GM18873 (cell line): ENCODE measurements around the gene CAP2.
"Not testable (repeated sequence)": the region's sequence is repeated elsewhere in the genome, so short reads cannot be mapped to it uniquely, and the experiment has no call there.

Source experiments
- ATAC-seq: cut with Tn5 transposase; IDR thresholded peaks from one replicate; pipeline ENCODE4 v1.9.1; 2021; ENCODE audit warnings: mild to moderate bottlenecking, moderate library complexity, moderate number of reproducible peaks; ENCODE audit not compliant: unreplicated experiment, low FRiP score

Gene CAP2

DNA sequence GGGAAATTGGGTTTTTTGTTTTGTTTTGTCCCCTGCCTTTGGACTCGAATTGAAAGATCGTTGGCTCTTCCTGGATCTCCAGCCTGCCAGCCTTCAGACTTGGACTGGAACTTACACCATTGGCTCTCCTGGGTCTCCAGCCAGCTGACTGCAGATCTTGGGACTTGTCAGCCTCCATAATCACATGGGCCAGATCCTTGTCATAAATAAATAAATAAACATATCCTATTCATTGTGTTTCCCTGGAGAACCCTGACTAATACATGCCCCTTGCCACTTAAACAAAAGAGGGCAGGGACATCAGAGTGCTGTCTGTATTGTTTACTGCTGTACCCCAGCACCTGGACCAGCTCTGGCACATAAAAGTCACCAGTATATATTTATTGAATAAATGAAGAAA, 101.5 kb downstream of the CAP2 start:
- ATAC-seq, result no peak

DNA sequence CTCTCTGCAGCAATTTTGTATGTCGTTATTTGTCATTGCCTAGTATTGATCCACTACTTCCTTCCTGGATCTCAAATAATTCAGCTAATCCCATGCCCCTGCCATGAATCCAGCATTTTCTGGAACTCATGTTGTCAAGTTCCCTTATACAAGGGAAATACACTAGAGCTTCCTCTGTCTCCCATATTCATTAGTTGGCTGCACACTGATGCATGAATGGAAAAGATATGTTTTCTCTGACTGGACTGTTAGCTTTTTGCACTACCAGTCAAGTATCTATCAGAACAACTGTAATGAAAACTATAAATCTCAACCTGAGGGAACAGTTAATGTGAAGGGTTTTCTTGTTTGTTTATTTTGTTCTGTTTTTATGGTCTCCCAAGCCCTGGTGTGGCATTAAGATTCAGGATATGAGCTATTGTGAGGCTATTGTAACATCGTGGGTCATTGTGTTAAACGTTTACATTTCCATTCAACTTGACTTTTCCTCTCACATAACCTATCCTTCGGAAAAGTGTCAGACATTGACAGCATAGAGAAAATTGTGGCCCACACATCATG, 104.2 kb downstream of the CAP2 start:
- no peak for ATAC-seq

DNA sequence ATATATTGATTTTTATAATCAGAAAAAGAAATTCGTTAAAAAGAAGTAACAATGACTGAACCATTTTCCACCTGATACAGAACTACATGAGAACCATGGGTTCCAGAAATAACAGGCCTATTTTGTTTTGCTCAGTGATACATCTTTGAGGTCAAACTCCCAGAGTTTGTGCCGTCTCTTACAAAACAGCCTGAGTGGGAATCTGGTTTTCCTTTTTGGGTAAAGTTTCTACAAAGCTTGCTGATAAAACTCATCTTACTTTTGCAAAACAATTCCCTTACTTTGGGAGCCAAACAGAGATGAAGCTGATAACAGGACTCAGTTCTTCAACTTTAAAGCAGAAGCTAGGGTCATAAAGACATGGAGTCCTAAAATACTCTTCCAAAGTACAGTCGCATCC, 108.0 kb downstream of the CAP2 start:
- ATAC-seq, result no peak

DNA sequence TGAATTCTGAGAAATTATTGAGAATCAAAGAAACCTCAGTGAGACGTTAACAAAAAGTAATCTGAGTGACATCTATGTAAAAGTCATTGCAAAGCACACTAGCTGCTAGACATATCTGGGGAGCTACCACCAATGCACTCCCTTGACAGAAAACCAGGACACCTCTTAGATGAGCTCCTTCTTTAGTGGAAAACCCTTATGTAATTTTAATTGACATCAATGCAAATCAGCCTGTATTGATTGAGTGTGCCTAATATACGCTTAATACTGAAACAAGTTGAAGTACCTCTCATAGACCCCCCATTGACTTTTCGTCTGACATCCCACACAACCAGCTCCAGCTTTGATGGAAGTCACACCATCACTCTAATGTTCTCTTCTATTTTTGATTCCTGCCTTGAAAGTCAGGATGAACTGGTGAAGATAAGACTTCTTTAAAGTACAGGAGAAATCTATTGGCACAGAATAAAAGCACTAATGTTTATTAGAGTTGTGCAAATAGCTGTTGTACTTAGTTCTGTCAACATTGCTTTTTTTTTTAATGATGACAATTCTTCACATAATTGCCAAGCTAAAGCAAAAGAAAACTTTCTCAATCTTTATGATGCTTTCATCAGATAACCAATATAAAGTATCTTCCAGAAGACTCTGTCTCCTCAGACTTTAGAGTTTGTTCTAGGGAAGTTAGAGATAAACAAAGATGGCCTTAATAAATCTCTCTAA, 108.7 kb downstream of the CAP2 start:
- ATAC-seq, result no peak

DNA sequence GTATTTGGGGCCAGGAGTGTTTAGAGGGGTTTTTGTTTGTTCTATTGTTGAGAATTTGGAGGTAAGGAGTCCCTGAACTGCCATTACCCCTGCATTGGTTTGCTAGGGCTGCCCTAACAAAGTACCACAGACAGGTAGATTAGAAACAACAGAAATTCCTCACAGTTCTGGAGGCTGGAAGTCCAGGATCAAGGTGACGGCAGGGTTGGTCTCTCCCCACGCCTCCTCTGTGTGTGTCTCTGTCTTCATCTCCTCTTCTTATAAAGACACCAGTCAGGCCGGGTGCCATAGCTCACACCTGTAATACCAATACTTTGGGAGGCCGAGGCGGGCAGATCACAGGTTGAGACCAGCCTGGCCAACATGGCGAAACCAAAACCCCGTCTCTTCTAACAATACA, 109.7 kb downstream of the CAP2 start:
- no peak for ATAC-seq

DNA sequence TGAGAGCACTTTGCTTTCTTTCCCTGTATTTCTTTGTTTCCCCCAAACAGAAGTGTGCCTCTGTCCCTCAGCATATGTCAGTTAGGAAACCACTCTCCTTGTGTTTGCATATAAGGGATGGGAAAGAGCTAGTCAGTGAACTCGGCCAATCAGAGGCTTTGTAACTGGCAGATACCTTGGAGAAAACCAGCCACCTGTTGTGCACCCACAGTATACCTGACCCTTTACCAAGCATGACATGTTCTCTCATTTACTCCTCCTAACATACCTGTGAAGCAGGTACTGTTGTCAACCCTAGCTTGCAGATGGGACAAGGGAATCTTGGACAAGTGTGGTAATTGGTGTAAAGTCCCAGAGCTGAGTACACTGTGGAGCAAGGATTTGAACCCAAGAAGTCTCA, 110.6 kb downstream of the CAP2 start:
- ATAC-seq, result no peak

DNA sequence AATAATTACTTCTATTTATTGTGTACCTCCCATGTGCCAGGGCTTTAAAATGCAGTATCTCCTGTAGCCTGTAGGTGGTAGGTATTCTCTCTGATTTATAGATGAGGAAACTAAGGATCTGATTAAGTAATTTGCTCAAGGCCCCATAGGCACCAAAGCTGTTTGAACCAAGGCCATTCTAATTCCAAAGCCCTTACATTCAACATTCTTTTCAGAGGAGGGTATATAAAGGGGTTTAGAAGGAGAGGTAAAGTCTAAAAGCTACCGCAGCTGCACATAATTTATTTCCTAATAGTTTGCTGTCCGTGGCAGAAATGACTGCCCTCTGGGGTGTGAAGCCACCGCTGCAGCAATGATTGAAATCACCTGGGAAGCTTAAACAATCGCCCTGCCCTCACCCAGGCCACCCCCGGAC, 111.7 kb downstream of the CAP2 start:
- ATAC-seq, result no peak

DNA sequence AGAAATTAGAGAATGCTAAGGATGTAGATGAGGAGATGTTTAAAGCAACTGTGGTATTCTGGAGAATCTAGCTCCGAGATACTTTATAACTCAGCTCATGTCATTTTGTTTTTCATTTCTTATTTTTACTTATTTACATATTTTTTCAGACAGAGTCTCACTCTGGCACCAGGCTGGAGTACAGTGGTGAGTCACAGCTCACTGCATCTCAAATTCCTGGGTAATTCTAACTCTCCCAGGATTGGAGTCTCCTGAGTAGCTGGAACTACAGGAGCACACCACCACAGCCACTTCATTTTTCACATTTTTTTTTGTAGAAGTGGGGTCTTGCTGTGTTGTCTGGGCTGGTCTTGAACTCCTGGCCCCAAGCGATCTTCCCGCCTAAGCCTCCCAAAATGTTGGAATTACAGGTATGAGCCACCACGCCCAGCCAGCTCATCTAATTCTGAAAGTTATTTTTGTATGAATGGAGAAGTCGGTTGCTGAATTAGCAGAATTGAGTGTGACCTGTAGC, 112.4 kb downstream of the CAP2 start:
- ATAC-seq, result no peak

DNA sequence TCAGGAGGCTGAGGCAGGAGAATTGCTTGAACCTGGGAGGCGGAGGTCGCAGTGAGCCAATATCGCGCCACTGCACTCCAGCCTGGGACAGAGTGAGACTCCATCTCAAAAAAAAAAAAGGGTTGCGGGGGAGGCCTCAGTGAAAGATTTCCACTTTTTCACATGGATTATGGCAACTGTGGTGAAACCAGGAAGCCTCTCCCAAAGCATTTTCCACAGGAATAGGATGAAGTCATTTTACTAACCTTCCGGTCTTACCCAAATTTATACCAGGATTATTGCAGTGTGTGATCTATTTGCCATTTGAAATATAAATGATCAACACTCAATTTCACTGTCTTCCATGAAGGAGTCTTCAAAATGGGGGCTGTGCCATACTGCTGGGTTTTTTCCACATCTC, 113.1 kb downstream of the CAP2 start:
- ATAC-seq, result no peak

DNA sequence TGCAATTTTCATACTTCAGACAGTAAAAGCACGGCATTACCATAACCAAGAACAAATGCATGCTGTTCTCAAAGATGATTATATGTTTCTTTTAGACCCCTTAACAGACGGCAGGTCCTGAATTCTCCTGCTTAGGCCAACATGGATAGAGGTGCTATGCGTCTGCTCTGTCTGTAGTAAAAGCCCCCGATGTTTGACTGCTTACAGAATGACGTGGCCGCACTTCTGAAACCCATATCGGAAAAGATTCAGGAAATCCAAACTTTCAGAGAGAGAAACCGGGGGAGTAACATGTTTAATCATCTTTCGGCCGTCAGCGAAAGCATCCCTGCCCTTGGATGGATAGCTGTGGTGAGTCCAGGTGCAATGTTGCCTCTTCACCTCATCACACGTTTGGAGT, 113.6 kb downstream of the CAP2 start:
- ATAC-seq, result no peak

DNA sequence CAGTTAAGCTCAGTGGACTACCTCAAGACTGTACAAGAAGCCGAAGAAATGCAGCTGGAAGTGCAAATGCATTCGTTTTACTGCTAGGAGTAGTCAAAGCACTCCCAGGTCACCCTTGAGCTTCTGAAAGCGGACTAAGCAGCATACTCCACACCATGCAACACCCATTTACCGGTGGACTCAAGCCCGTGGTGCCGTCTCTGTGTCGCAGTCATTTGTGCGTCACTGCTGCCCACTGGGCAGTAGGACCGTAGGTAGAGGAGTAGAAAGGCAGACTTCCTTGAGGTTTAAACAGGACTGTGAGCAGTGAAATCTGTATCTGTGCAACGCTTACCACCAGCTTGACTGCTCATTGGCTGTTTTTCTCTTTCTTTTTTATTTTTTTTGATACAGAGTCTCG, 117.7 kb downstream of the CAP2 start:
- no peak for ATAC-seq

DNA sequence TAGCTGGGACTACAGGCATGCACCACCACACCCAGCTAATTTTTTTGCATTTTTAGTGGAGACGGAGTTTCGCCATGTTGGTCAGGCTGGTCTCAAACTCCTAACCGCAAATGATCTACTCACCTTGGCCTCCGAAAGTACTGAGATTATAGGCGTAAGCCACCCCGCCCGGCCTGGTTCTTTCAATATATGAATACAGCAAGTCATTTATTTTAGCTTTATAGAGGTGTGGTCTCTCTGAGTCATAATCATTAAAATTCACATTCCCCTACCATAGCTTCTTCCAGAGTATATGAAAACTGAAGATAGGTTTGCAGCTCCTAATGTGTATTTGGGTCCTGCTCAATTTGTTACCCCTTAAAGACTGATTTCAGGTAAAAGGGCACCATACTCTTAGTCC, 118.2 kb downstream of the CAP2 start:
- no peak for ATAC-seq

DNA sequence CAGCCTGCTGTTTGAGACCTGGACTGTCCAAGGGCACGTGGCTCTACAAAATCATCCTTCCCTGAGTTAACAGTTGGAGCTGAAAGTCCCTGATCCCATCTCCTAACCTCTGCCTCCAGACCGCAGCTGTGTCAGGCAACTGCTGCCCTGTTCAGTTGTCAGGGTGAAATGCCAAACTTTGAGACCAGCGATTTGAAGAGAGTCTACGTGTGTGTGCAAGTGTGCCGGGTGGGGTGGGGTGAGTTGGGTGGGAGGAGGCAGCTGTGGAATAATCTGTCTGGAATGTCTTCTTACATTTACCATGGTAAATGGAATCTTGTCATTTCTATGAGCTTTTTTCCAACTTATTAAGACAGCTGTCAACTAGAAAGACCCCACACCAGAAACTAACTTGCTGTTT, 125.7 kb downstream of the CAP2 start:
- no peak for ATAC-seq

DNA sequence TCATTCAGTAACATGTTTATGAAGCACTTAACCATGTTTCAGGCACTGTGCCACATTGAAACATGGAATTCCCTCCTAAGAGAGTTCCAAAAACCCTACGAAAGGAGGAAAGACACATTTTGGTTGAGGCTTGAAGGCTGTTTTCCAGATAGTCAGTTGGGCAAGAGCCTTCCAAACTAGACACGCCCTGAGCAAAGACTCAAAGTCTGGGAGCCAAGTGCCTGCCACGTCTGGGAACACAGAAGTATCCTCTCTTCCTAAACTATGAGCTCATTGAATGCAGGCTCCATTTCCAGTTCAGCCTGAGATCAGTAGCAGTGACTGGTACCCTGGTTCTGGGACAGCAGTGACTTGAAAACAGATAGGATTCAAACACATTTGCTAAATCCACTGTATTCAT, 132.2 kb downstream of the CAP2 start:
- ATAC-seq, result no peak

DNA sequence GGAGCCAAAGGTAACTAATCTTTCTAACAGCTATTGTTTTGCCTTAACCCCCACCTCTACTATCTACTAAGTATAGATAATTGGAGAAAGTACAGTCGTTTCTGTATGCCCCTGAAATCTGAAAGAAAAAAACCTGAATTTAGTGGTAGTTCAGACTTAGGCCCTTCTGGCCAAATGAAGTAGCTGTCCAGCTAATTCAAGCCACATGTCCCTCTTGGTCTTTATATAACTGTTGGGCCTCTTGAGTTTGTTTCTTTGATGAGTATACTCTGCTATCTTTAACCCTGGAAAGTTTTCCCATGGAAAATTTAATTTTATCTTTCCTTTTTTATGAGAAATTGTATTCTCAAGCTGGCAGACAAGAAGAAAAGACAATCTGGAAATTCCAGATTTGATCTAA, 133.7 kb downstream of the CAP2 start:
- ATAC-seq, result no peak

DNA sequence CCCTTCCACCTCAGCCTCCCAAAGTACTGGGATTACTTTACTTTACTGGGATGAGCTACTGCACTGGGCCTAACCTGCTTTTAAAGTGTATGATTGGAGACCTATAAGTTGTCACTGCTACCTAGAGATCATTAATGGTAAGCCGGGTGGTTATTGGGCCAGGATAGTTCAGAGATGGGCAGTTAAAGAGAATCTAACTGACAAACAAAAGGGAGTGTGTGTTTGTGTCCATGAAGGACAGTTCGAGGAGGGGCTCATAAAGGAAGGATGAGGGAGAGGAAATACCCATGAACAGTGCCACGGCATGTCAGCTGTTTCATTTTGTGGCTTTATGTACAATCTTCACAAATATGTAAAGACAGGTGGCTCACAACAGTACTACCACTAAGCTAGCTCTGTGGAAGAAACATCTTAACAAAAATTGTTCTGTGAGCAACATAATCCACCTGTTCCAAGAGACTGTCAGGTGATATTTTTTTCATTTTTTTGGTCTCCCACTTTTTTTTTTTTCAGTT, 137.0 kb downstream of the CAP2 start:
- ATAC-seq, result no peak

DNA sequence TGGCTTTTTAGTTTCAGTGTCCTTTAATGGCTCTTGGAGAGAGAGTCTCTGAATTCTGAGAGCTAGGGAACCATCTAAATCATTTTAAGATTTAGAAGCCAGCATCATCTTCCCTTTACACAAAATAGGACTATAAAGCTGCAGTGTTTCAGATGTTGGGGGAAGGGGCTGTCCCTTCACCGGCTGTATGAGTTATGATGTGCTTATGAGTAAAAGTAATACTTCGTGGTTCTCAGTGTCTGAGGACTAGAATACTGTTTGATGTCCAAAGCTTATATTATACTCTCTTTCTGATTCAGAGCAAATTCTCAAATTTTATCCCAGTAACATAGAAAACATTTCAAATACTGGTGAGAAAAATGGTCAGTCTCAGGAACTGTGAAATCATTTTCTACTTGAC, 143.2 kb downstream of the CAP2 start:
- no peak for ATAC-seq

DNA sequence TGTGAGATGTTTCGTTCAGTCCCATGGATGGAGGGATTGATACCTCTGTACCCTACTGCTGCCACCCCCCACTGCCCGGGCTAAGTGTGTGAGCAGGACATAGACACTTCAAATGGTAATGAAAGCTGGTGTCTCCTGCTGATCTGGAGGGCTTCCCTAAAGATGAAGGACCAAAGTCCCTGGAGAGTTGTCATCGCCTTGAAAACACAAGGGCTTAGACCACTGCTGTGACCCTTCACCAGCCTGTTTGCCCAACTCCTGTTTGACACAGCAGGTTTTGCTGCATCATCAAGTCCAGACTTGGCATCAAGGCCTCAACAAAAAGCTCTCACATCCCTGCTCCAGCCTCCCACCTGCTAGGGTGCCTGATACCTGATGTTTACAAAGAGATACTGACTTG, 148.8 kb downstream of the CAP2 start:
- ATAC-seq, result no peak

DNA sequence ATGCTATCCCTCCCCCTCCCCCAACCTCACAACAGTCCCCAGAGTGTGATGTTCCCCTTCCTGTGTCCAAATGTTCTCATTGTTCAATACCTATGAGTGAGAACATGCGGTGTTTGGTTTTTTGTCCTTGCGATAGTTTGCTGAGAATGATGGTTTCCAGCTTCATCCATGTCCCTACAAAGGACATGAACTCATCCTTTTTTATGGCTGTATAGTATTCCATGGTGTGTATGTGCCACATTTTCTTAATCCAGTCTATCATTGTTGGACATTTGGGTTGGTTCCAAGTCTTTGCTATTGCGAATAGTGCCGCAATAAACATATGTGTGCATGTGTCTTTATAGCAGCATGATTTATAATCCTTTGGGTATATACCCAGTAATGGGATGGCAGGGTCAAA, 152.3 kb downstream of the CAP2 start:
- ATAC-seq, result not testable (repeated sequence)

DNA sequence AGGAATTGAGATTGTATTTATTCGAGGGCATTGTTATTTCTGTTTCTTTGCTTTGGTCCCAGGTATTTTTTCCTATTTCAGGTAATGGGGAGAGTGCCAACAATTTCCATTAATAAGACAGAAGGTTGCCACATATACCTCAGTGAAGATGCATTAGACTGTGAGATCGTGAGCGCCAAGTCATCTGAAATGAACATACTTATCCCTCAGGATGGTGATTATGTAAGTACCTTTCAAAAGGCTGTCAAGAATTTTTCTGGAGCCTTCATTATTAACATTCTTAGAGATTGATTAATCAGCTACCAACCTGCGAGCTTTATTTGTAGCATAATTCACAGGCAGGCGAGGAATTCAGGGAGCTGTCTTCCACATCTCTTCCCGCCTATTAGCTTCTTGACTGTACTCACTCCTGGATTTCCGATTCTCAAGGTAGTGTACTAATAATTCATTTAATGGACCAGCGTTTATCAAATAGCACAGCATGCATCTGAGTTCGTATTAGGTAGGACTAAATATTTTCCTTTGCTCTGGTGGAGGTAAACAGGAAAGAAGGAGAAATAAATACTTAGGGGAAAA, 158.1 kb downstream of the CAP2 start:
- ATAC-seq, result no peak

DNA sequence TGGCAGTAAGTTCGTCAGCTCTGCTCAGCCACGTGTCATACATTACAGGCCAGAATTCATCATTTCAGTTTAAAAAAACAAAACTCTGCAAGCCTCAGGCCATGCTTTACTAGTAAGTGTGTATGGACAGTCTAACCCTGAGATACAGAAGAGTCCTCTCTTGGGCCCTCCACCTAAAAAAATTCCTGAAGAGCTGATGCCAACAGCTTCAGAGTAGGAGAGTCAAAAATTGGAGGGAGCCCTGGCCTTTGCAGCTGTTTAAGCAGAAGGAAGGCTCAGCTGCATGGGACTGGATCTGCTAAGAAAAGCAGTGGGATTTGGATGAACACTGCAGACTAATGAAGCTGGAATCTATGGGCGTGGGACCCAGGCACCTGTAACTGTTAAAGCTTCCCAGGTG, 159.5 kb downstream of the CAP2 start:
- ATAC-seq, result no peak

DNA sequence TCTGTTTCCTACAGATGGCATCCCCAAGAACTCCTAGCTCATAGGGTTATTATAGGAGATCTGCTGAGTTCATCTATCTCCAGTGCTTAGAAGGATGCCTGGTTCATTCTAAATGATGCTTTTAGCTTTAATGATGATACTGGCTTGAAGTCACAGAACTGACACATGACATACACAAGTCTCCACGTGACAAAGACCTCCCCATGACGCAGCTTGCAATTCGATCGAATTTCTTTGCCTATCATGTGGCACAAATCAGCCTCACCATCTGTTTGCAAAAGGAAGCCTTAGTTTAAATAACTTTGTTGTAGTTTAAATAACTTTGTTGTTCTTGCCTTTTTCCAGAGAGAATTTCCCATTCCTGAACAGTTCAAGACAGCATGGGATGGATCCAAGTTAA, 162.6 kb downstream of the CAP2 start:
- no peak for ATAC-seq
